ENCODE measurements around the gene TUBA4A.
"Not testable (repeated sequence)": the region's sequence is repeated elsewhere in the genome, so short reads cannot be mapped to it uniquely, and the experiment has no call there.

TUBA4A gene

DNA sequence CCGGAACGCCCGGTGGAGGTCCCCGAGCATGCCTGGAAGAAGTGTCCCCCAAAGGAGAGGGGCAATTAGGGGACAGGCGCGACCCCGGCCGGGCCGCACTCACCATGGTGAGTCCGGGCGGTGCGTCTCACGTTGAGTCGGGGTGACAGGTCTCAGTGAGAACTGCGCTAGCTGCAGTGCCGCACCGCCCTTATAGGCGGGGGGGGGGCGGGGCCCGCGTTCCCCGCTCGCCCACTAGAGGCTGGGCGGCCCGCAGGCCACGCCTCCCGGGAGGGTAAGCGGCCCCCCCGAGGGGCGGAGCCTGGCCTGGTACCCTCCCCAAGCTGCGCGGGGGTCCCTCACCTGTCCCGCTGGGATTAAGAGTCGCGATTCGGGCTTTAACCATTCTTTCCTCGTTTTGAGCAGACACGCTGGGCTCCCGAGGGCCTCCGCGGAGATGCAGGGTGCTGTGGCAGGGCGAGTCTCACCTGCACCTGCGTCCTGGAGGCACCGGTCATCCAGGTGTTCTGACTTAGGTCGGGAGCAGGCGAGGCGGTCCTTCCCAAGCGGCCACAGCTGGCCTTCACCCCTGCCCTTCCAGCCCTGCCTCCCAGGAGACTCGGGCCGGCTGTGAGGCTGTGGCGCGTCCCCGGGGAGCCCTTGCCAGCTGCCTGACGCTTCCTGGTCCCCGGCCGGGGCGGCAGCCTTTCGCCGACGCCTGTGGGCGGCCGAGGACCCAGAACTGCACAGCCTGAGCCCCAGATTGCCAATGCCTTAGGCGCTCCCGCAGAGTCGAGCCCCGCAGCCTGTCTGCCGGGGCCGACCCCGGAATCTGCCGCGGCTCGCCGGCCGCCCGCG, at the start of gene TUBA4A:
TSS of gene TUBA4A (minus strand) at position 166 of the 837 bp plus-strand sequence. CDS start at position 106, 60 bp downstream.
- peak; percentile 90 to 92 for DNase-seq

DNA sequence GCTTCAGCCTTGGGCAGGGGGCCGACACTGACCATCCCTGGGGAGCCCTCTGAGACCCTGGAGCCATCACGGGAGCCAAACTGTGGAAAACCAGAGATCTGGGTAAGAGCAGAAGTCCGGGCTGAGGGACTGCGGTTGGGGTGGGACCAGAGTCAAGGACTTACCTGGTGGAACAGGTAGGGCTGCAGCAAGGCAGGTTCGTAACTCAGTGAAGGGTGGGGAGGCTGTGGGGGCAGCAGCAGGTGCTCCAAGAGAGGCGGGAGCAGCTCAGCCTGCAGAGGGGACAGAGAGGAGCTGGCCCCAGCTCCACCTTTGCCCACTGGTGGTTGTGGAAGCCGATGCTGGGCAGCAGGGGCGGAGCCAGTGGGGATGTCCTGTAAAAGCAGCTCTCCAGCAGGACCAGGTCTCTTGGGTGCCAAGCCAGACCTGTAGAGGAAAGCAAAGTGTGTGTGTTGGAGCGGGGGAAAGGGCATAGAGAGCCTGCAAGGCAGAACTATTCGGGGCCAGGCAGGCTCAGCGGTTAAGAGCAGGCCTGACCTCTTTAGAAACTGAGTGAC, 48.8 kb upstream of the TUBA4A start:
- no peak for DNase-seq

DNA sequence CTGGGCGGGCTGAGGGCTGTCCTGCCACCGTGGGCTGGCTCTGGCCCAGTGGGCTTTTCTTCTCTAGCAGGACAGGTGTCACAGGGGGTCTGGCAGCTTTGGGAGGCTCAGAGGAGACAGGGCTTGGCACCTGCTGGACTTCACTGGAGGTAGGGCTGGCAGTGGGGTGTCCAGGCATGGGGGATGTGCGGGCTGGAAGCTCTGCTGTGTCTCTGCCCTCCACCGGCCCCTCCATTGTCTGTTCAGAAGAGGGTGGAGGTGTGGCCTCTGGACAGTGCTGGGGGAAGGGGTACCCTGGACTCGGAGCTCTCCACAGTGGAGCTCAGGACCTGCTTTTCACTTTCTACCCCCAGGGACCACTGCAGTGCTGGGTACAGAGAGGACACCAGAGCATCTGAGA, 46.3 kb upstream of the TUBA4A start:
- DNase-seq, result no peak

DNA sequence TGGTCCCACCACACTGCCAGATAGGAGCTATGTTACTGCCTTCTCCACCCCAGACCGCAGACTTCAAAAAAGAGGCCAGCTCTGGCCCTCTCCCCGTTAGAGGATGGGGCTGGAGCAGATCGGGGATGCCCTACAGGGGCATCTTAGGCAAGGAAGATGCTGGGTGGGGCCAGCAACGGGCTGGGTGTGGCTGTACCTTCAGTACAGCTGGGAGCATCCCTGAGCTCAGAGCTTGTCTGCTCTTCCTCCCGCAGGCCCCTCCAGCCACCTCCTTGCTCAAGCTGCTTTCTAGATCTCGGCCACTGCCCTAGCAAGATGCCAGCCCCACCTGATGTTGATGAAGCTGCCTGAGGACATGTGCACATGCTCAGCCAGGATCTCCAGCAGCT, 45.6 kb upstream of the TUBA4A start:
- DNase-seq, result no peak

GRCh38 chr2:219298759-219299371, 45.1 kb upstream of the TUBA4A start:
- peak; percentile 78 to 87 for DNase-seq

DNA sequence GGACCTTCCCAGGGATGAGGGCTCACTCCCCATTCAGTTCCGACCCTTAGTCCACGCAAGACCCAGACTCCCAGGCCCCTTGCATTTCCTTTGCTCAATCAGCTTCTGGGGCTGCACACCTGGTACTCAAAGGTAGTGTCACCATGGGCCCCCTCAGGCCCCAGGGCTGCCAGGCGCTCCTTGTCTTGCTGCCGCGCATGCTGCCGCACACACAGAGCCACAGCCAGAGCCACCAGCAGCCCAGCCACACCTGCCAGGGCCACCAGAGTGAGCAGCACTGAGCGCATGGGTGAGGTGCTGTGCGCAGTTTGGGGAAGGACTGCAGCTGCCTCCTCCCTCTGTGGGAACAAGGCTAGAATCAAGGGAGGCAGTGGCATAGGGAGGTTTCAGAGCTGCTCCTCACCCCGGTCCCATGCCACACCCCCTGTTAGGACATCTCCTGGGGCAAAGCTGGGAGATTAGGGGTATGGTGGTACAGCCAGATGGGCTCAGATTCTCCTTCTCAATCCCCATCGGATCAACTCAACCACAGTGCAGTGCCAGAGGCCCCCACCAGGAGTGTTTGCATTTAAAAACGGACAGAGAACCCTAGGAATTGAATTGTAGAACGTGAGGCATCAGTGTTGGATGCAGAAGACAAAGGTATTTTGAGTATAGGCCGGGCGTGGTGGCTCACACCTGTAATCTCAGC, 44.2 kb upstream of the TUBA4A start:
- no peak for DNase-seq

DNA sequence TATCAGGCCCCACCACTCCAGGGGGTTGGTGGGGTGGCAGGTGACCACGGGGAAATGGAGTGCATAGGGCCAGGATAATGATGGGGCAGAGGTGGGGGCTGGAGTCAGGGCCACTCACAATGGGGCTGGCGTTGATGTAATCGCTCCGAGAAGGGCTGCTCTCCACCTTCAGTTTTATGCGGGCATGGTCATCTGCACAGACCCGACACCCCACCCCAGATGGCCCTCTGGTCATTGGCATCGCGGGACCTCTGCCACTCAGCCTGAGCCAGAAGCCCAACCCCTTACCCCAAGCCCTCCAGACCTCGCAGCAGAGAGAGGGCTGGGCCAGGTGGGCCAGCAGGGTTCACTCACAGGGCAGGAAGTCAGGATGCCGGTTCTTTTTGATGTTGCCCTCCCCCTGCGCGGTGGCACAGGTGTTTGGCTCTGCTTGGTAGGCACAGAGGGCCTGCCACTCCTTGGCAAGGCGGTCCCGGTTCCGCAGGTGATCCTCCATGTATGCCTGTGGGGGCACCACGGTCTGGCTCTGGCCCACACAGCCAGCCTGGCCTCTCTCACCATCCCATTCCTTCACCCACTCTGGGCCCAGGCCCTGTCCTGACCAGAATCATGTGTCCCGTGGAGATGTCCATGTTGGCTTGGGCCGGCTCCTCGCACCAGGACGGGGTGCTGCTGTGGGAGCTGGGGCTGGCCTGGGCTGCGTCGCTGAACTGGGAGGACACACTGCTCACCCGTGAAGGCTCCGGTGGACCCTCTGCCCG, 43.1 kb upstream of the TUBA4A start:
- DNase-seq, result no peak

DNA sequence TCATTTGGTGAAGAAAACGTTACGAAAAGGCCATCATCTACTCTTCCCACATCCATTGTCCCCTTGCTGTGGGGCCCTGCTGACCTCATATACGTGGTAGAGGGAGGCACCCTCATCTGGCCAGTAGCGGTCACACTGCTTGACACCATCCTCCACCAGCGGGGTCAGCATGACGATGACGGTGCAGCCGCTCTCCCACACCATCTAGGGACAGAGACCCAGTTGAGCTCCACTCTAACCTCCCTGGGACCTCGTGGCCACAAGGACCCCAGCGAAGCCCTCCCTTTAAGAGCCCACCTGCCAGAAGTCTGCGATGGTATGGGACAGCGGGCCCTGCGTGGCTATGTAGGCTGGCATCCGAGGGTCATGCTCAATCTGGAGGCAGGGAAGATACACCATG, 42.4 kb upstream of the TUBA4A start:
- no peak for DNase-seq

DNA sequence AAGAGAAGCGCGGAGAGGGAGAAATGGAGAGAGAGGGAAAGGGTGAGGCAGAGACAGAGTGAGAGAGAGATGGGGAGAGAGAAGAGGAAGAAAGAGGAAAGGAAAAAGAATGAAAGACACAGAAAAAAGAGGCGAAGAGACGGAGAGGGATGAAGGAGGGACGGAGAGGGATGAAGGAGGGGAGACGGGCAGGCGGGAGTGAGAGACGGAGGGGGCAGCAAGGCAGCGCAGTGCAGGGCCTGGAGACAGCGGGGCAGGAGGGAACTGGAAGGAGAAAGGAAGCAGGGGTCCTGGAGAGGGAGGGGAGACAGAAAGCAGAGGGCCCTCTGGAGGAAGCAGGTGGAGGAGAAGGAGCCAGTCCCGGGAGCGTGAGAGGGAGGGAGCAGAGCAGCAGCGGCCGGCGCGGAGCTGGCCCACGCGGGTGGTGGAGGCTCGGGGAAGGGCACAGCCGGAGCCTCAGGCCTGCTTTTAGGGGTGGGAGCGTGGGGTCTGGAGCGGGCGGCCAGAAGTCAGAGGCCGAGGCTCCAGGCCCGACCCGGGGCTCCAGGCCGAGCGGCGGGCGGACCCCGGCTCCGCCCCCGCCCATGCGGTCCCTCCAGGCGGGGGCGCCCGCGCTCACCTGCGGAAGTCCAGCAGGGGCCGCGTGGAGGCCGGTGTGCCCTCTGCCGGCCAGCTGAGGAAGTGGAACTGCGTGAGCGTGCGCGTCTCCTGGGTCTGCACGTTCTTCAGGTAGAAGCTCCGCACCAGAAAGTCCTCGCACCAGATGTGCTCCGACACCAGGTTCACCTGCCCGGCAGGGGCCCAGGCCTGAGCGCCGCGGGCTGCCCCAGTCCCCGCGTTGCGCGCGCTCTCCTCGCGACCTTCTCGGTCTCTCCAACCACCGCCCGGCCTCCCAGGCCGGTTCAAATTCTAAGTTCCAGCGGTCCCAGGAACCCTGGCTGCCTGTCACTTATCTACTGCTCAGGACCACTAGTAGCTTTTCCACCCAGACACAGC, 40.9 kb upstream of the TUBA4A start:
- DNase-seq, result peak; percentile 85 to 89

- DNase-seq, result no peak
Measured at GRCh38 chr2:219293736-219294231, 40.1 kb upstream of the TUBA4A start.

DNA sequence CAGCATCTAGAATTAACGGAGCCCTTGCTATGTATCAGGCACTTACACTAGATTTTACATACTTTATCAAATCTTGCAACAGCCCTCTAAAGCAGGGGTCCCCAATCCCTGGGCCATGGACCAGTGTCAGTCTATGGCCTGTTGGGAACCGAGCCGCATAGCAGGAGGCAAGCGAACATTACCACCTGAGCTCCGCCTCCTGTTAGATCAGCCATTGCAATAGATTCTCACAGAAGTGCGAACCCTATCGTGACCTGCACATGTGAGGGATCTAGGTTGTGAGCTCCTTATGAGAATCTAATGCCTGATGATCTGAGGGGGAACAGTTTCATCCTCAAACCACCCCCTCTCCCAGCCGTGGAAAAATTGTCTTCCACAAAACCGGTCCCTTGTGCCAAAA, 38.9 kb upstream of the TUBA4A start:
- no peak for DNase-seq

- DNase-seq, result no peak
Measured at GRCh38 chr2:219291910-219292490, 38.3 kb upstream of the TUBA4A start.

DNA sequence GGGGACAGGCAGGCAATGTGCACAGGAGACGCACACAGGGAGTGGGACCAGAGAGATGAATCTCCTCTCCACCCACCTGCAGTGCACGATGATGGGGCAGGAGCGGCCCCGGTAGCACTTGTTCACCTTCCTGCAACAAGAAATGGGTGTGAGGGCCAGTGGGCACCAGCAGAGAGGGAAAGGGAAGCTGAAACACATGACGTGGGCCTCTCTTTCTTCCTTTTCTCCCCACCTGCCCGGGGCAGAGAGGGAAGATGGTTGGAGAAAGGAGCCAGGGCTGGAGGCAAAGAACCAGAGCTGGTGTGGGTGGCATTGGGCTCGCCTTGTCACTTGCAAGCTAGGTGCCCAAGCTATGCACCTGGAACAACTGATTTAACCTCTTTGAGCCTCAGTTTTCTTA, 37.7 kb upstream of the TUBA4A start:
- DNase-seq, result no peak

DNA sequence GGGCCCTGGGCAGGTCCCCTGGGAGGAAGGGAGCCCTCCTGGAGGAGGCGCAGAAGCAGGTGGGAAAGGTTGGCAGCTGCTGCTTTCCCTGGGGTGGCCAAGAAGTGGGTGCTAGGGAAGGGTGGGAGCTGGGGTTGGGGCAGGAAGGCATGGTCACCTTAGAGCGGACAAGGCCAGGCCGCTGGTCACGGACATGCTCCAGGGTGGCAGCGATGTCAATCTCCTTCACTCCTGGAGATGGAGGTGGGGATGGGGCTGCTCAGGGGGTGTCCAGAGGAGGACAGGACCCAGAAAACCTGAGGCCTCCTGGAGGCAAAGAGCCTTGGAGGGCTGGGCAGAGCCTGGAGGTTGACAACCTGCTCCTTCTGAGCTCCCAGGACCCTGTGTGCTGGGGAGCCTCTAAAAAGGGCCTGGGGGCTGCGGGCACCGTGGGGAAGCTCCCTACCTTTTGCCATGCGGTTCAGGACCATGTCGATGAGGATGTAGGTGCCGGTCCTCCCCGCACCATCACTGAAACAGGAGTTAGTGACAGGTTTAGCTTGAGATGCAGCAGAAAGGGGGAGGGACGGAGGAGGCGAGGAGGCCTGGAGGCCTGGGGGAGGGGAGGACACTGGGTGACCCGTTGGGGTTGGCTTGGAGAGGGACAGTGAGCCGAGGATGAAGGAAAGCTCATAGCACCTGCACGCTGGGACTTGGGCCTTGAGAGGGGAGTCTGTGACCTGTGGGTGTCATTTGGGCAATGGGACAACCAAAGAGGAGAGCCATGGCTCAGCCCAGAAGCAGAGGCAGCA, 36.9 kb upstream of the TUBA4A start:
- DNase-seq, result no peak

GRCh38 chr2:219289537-219290361, 36.0 kb upstream of the TUBA4A start:
- no peak for DNase-seq

DNA sequence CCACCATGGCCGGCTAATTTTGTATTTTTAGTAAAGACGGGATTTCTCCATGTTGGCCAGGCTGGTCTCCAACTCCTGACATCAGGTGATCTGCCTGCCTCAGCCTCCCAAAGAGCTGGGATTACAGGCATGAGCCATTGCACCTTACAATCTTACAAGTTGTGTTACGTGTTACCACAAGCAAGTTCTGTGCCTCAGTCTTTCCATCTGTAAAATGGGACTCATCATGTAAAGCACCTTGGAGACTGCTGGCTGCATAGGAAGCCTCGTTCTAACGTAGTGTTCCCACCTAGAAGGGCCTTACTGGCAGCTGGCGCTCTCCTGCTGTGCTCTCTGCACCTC, 35.4 kb upstream of the TUBA4A start:
- no peak for DNase-seq

DNA sequence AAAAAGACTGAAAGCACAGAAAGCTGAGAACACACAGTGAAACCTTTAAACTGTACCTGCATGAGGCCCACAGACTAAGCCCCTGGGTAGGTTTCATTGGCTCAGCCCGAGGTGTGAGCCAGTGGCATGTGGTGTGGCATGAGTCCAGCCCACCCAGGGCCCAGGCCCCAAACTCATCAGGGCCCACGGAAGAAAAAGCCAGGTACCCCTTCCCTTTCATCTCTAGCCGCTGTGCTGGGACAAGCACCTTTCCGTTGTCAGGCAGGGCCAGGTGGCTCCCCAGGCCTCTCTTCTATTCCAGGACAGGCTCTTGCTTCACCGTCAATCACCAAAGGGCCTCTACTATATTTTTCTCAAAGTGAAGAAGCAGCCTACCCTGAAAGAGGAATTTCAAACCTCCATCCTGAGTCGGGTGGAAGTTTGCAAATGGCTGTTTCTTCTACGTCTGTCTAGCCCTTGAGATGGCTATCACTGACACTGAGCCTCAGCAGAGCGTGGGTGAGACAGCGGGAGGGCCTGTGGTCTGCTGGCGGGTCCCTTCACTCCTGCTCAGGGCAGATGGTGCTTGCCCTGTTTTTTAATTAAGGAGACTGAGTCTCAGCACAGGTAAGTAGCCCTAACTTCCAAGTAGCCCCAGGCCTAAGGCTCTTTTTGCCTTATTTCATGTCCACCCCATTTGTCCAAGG, 34.0 kb upstream of the TUBA4A start:
- no peak for DNase-seq

- not testable (repeated sequence) for DNase-seq
Measured at GRCh38 chr2:219287116-219287440, 33.4 kb upstream of the TUBA4A start.

All from stimulated activated CD4-positive, alpha-beta T cell treated with anti-CD3 and anti-CD28 coated beads, Interleukin-4, amount 100 ng/mL, for 4 hours (primary cell).